Duodenal mucosa (tissue), 2 donors: Measurements from ENCODE around the gene FMNL3.
A peak's percentile ranks its signal among the peaks of the same experiment; 100 is the strongest.
"Not testable (repeated sequence)": the region's sequence is repeated elsewhere in the genome, so short reads cannot be mapped to it uniquely, and the experiment has no call there.

ENCODE experiments used
- H3K27ac ChIP-seq: one replicate; pipeline ENCODE4 v1.7.0; 2013; ENCODE audit warnings: low read depth, low read length
- H3K27me3 ChIP-seq, 2 donors: one replicate each; pipeline ENCODE4 v1.7.0; 2013; ENCODE audit warnings: low read length in 2 of 2, control low read depth in 1 of 2; ENCODE audit not compliant: insufficient read depth in 2 of 2, control insufficient read depth in 1 of 2
- H3K36me3 ChIP-seq, 2 donors: one replicate each; pipeline ENCODE4 v1.7.0; 2013; ENCODE audit warnings: low read length in 2 of 2, control low read depth in 1 of 2; ENCODE audit not compliant: insufficient read depth in 2 of 2, control insufficient read depth in 1 of 2
- H3K4me1 ChIP-seq, 2 donors: one replicate each; pipeline ENCODE4 v1.7.0; 2013; ENCODE audit warnings: low read length in 2 of 2, control low read depth in 1 of 2; ENCODE audit not compliant: insufficient read depth in 2 of 2, control insufficient read depth in 1 of 2
- H3K4me3 ChIP-seq, 2 donors: one replicate each; pipeline ENCODE4 v1.7.0; 2013; ENCODE audit warnings: low read length in 2 of 2, low read depth in 1 of 2
- H3K9ac ChIP-seq, 2 donors: one replicate each; pipeline ENCODE4 v1.7.0; 2013; ENCODE audit warnings: low read length in 2 of 2, low read depth in 1 of 2
- H3K9me3 ChIP-seq, 2 donors: one replicate each; pipeline ENCODE4 v1.7.0; 2013; ENCODE audit warnings: low read length in 2 of 2, control low read depth in 1 of 2; ENCODE audit not compliant: control insufficient read depth in 1 of 2

Gene FMNL3

GRCh38 chr12:49623142-49623904 lies 83.9 kb downstream of the FMNL3 start, which contains the start of gene PRPF40B:
TSS of gene PRPF40B (plus strand) at chr12:49623561. CDS start at chr12:49623591, 30 bp downstream.
- Histone ChIP-seq H3K4me3 (peak within 1 kb of the TSS; percentile 75 to 81), H3K4me1 (peaks cover 12 to 17% of the 10 kb centered on the region in 2 donors), H3K27ac (peak within 1 kb of the TSS; percentile 28), H3K9ac (peak within 1 kb of the TSS; percentile 65 to 71), H3K9me3 (no peaks in the 10 kb centered on the region), H3K27me3 (no peaks in the 10 kb centered on the region), H3K36me3 (no peaks in the 10 kb centered on the region)

- Histone ChIP-seq H3K36me3 (no peaks in the 10 kb centered on the region), H3K27me3 (no peaks in the 10 kb centered on the region), H3K27ac (no peak overlapping the region), H3K9me3 (no peaks in the 10 kb centered on the region), H3K9ac (peak overlapping the region; percentile 65 to 71), H3K4me3 (peak overlapping the region; percentile 75 to 81), H3K4me1 (peaks cover 12 to 17% of the 10 kb centered on the region in 2 donors)
Measured at GRCh38 chr12:49622501-49623141, 84.6 kb downstream of the FMNL3 start.

GRCh38 chr12:49621651-49622500 lies 85.3 kb downstream of the FMNL3 start:
- Histone ChIP-seq H3K9ac (peak overlapping the region; percentile 65 to 71), H3K27ac (no peak overlapping the region), H3K9me3 (no peaks in the 10 kb centered on the region), H3K36me3 (no peaks in the 10 kb centered on the region), H3K4me3 (peak overlapping the region; percentile 75 to 81), H3K4me1 (peaks cover 12 to 17% of the 10 kb centered on the region in 2 donors), H3K27me3 (no peaks in the 10 kb centered on the region)

- no peak overlapping the region for H3K9ac ChIP-seq
- H3K4me1 ChIP-seq: peaks cover 12 to 17% of the 10 kb centered on the region in 2 donors
- no peak overlapping the region for H3K4me3 ChIP-seq
- no peaks in the 10 kb centered on the region for H3K27me3 ChIP-seq
- H3K36me3 ChIP-seq: no peaks in the 10 kb centered on the region
- H3K9me3 ChIP-seq: no peaks in the 10 kb centered on the region
- no peak overlapping the region for H3K27ac ChIP-seq
Measured at GRCh38 chr12:49619286-49619685, 87.9 kb downstream of the FMNL3 start.

- Histone ChIP-seq H3K4me3 (no peak overlapping the region), H3K9me3 (no peaks in the 10 kb centered on the region), H3K9ac (no peak overlapping the region), H3K27ac (no peak overlapping the region), H3K36me3 (no peaks in the 10 kb centered on the region), H3K27me3 (no peaks in the 10 kb centered on the region), H3K4me1 (peaks cover 12 to 17% of the 10 kb centered on the region in 2 donors)
Measured at GRCh38 chr12:49618576-49618975, 88.6 kb downstream of the FMNL3 start.

- no peaks in the 10 kb centered on the region for H3K9me3 ChIP-seq
- H3K36me3 ChIP-seq: no peaks in the 10 kb centered on the region
- no peak overlapping the region for H3K4me3 ChIP-seq
- H3K9ac ChIP-seq: no peak overlapping the region
- H3K27ac ChIP-seq: no peak overlapping the region
- H3K4me1 ChIP-seq: peaks cover 3 to 6% of the 10 kb centered on the region in 2 donors
- no peaks in the 10 kb centered on the region for H3K27me3 ChIP-seq
Measured at GRCh38 chr12:49616533-49617219, 90.5 kb downstream of the FMNL3 start.

GRCh38 chr12:49615725-49616124 lies 91.5 kb downstream of the FMNL3 start:
- no peaks in the 10 kb centered on the region for H3K4me1 ChIP-seq
- H3K36me3 ChIP-seq: no peaks in the 10 kb centered on the region
- H3K27me3 ChIP-seq: no peaks in the 10 kb centered on the region
- no peak overlapping the region for H3K9ac ChIP-seq
- H3K4me3 ChIP-seq: no peak overlapping the region
- no peak overlapping the region for H3K27ac ChIP-seq
- no peaks in the 10 kb centered on the region for H3K9me3 ChIP-seq

GRCh38 chr12:49612210-49612609 lies 95.0 kb downstream of the FMNL3 start:
- H3K9me3 ChIP-seq: no peaks in the 10 kb centered on the region
- no peaks in the 10 kb centered on the region for H3K4me1 ChIP-seq
- H3K27me3 ChIP-seq: no peaks in the 10 kb centered on the region
- no peaks in the 10 kb centered on the region for H3K36me3 ChIP-seq
- no peak overlapping the region for H3K9ac ChIP-seq
- H3K4me3 ChIP-seq: no peak overlapping the region
- H3K27ac ChIP-seq: no peak overlapping the region

- H3K36me3 ChIP-seq, H3K27me3 ChIP-seq, H3K9ac ChIP-seq, H3K4me1 ChIP-seq, H3K9me3 ChIP-seq, H3K27ac ChIP-seq, H3K4me3 ChIP-seq: not testable (repeated sequence)
Measured at GRCh38 chr12:49610785-49611184, 96.4 kb downstream of the FMNL3 start.
